ENCODE results near the gene AK5. TPM values are rescaled to one million over a fixed set of nuclear protein-coding genes. Genes with fewer than 3 reads are reported as not detected.
A peak's percentile ranks its signal among the peaks of the same experiment; 100 is the strongest.
"Not testable (repeated sequence)": the region's sequence is repeated elsewhere in the genome, so short reads cannot be mapped to it uniquely, and the experiment has no call there.

The AK5 gene
- polyA plus RNA-seq, 3 donors: 0.34 to 0.72 (median 0.48) TPM

DNA sequence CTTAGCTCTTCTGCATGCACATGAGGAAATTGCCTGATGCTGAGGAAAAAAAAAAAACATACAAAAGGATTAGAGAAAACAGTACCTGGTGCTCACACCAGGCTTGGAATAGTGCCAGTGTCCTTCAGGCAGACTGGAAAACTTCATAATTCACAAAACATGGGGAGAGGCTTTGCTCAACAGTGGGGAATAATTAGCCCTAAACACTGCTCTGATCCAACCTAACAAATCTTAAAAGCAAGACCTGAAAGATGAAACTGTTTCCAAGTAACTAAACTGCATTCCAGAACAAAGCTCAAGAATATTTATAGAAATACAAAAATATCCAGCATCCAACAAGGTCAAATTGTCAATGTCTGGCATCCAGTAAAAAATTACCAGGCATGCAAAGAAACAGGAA, 124.8 kb downstream of the AK5 start:
- Histone ChIP-seq H3K9me3 (replicated peaks in 1 of 2; ENCODE audit: control insufficient read depth in 1 of 2, insufficient read depth in 1 of 2, low read length in 2 of 2) (peaks cover 0 to 10% of the 10 kb centered on the region in 2 donors), H3K36me3 (replicated peaks in 1 of 2; ENCODE audit: control insufficient read depth in 1 of 2, insufficient read depth in 2 of 2, low read length in 2 of 2) (no peaks in the 10 kb centered on the region), H2AFZ (ENCODE audit: insufficient read depth, low read depth, low read length, poor library complexity, severe bottlenecking) (no peak overlapping the region), H3K79me2 (ENCODE audit: insufficient read depth, low read length) (peaks cover 11% of the 10 kb centered on the region), H3K27me3 (ENCODE audit: control insufficient read depth in 2 of 2, insufficient read depth in 2 of 2, low read length in 2 of 2) (no peaks in the 10 kb centered on the region), H3K4me1 (ENCODE audit: control insufficient read depth in 1 of 2, insufficient read depth in 2 of 2, low read length in 2 of 2) (peaks cover 5% of the 10 kb centered on the region in 2 donors), H3K9ac (ENCODE audit: insufficient read depth, low read length, poor library complexity, severe bottlenecking) (no peak overlapping the region), H4K20me1 (ENCODE audit: insufficient read depth, low read length) (no peaks in the 10 kb centered on the region), H3K27ac (ENCODE audit: low read depth in 1 of 2, low read length in 2 of 2) (no peak overlapping the region), H3K4me2 (replicated peaks; ENCODE audit: extremely low read depth, low read length, poor library complexity, severe bottlenecking) (no peak overlapping the region), H3K4me3 (replicated peaks in 1 of 3; ENCODE audit: low read depth in 2 of 3, low read length in 3 of 3) (no peak overlapping the region)
- Mint-ChIP-seq H3K27ac (peak overlapping the region in 1 of 7 donors; percentile 1), H3K27me3 (ENCODE audit: low read depth in 3 of 3) (no peaks in the 10 kb centered on the region), H3K36me3 (peaks cover 13 to 14% of the 10 kb centered on the region in 2 donors), H3K4me1 (peaks cover 15% of the 10 kb centered on the region), H3K9me3 (peaks cover 7 to 25% (median 15%) of the 10 kb centered on the region in 7 donors), H3K4me3 (no peak overlapping the region)
- intact Hi-C loops (cut with micrococcal nuclease): no loop called here
- TF ChIP-seq, protein P1, sequence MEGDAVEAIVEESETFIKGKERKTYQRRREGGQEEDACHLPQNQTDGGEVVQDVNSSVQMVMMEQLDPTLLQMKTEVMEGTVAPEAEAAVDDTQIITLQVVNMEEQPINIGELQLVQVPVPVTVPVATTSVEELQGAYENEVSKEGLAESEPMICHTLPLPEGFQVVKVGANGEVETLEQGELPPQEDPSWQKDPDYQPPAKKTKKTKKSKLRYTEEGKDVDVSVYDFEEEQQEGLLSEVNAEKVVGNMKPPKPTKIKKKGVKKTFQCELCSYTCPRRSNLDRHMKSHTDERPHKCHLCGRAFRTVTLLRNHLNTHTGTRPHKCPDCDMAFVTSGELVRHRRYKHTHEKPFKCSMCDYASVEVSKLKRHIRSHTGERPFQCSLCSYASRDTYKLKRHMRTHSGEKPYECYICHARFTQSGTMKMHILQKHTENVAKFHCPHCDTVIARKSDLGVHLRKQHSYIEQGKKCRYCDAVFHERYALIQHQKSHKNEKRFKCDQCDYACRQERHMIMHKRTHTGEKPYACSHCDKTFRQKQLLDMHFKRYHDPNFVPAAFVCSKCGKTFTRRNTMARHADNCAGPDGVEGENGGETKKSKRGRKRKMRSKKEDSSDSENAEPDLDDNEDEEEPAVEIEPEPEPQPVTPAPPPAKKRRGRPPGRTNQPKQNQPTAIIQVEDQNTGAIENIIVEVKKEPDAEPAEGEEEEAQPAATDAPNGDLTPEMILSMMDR (IDR thresholded peaks at IDR 0.05): no peak
- no peak for DNase-seq

DNA sequence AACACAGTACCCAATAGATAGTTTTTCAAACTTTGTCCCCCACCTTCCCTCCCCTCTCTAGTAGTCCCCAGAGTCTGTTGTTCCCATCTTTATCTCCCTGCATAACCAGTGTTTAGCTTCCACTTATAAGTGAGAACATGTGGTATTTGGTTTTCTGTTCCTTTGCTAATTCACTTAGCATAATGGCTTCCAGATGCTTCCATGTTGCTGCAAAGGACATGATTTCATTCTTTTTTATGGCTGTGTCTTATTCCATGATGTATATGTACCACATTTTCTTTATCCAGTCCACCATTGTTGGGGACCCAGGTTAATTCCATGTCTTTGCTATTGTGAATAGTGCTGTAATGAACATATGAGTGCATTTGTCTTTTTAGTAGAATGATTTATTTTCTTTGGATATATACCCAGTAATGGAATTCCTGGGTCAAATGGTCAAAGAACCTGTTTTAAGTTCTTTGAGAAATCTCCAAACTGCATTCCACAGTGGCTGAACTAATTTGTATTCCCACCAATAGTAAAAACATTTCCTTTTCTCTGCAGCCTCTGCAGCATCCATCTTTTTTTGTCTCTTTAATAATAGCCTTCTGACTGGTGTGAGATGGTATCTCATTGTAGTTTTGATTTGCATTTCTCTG, 126.0 kb downstream of the AK5 start:
- Histone ChIP-seq H2AFZ (ENCODE audit: insufficient read depth, low read depth, low read length, poor library complexity, severe bottlenecking) (no peak overlapping the region), H3K4me3 (replicated peaks in 1 of 3; ENCODE audit: low read depth in 2 of 3, low read length in 3 of 3) (no peak overlapping the region), H3K27me3 (ENCODE audit: control insufficient read depth in 2 of 2, insufficient read depth in 2 of 2, low read length in 2 of 2) (no peaks in the 10 kb centered on the region), H3K36me3 (replicated peaks in 1 of 2; ENCODE audit: control insufficient read depth in 1 of 2, insufficient read depth in 2 of 2, low read length in 2 of 2) (no peaks in the 10 kb centered on the region), H3K9me3 (replicated peaks in 1 of 2; ENCODE audit: control insufficient read depth in 1 of 2, insufficient read depth in 1 of 2, low read length in 2 of 2) (peaks cover 0 to 10% of the 10 kb centered on the region in 2 donors), H4K20me1 (ENCODE audit: insufficient read depth, low read length) (no peaks in the 10 kb centered on the region), H3K27ac (ENCODE audit: low read depth in 1 of 2, low read length in 2 of 2) (no peak overlapping the region), H3K79me2 (ENCODE audit: insufficient read depth, low read length) (peaks cover 14% of the 10 kb centered on the region), H3K4me2 (replicated peaks; ENCODE audit: extremely low read depth, low read length, poor library complexity, severe bottlenecking) (no peak overlapping the region), H3K4me1 (ENCODE audit: control insufficient read depth in 1 of 2, insufficient read depth in 2 of 2, low read length in 2 of 2) (peaks cover 17% of the 10 kb centered on the region in 2 donors), H3K9ac (ENCODE audit: insufficient read depth, low read length, poor library complexity, severe bottlenecking) (no peak overlapping the region)
- H3K36me3 Mint-ChIP-seq: peaks cover 13 to 14% of the 10 kb centered on the region in 2 donors
- TF ChIP-seq, protein P1 (IDR thresholded peaks at IDR 0.05): no peak
- intact Hi-C loops (cut with micrococcal nuclease): no loop called here
- H3K9me3 Mint-ChIP-seq: peaks cover 9 to 30% (median 18%) of the 10 kb centered on the region in 7 donors
- H3K4me3 Mint-ChIP-seq: no peak overlapping the region
- peaks cover 2 to 4% (median 2%) of the 10 kb centered on the region in 3 donors for H3K27me3 Mint-ChIP-seq (ENCODE audit: low read depth in 3 of 3)
- DNase-seq: no peak
- H3K4me1 Mint-ChIP-seq: peaks cover 27% of the 10 kb centered on the region
- no peak overlapping the region for H3K27ac Mint-ChIP-seq

DNA sequence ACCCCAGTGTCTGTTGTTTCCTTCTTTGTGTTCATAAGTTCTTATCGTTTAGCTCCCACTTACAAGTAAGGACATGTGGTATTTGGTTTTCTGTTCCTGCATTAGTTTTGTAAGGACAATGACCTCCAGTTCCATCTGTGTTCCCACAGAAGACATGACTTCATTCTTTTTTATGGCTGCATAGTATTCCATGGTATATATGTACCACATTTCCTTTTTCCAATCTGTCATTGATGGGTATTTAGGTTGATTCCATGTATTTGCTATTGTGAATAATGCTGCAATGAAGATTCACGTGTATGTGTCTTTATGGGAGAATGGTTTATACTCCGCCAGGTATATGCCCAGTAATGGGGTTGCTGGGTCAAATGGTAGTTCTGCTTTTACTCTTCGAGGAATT, 127.1 kb downstream of the AK5 start:
- Mint-ChIP-seq H3K36me3 (peaks cover 12 to 14% of the 10 kb centered on the region in 2 donors), H3K9me3 (peaks cover 8 to 28% (median 16%) of the 10 kb centered on the region in 7 donors), H3K4me1 (peaks cover 38% of the 10 kb centered on the region)
- H4K20me1 ChIP-seq (ENCODE audit: insufficient read depth, low read length); H3K27me3 ChIP-seq (ENCODE audit: control insufficient read depth in 2 of 2, insufficient read depth in 2 of 2, low read length in 2 of 2); H3K36me3 ChIP-seq (replicated peaks in 1 of 2; ENCODE audit: control insufficient read depth in 1 of 2, insufficient read depth in 2 of 2, low read length in 2 of 2); H3K4me3 Mint-ChIP-seq; intact Hi-C loops (cut with micrococcal nuclease); H3K4me3 ChIP-seq (replicated peaks in 1 of 3; ENCODE audit: low read depth in 2 of 3, low read length in 3 of 3); H2AFZ ChIP-seq (ENCODE audit: insufficient read depth, low read depth, low read length, poor library complexity, severe bottlenecking); H3K27ac ChIP-seq (ENCODE audit: low read depth in 1 of 2, low read length in 2 of 2); H3K27me3 Mint-ChIP-seq (ENCODE audit: low read depth in 3 of 3); DNase-seq; H3K27ac Mint-ChIP-seq; H3K4me2 ChIP-seq (replicated peaks; ENCODE audit: extremely low read depth, low read length, poor library complexity, severe bottlenecking); H3K9ac ChIP-seq (ENCODE audit: insufficient read depth, low read length, poor library complexity, severe bottlenecking): not testable (repeated sequence)
- no CpG with 5 or more reads among the region's 4 CpGs for WGBS (ENCODE audit: insufficient coverage)
- peaks cover 27 to 28% of the 10 kb centered on the region in 2 donors for H3K4me1 ChIP-seq (ENCODE audit: control insufficient read depth in 1 of 2, insufficient read depth in 2 of 2, low read length in 2 of 2)
- peaks cover 14% of the 10 kb centered on the region for H3K79me2 ChIP-seq (ENCODE audit: insufficient read depth, low read length)
- H3K9me3 ChIP-seq (replicated peaks in 1 of 2; ENCODE audit: control insufficient read depth in 1 of 2, insufficient read depth in 1 of 2, low read length in 2 of 2): peaks cover 0 to 10% of the 10 kb centered on the region in 2 donors
